ENCODE results near the gene PARD3.

- TF ChIP-seq, protein P1, sequence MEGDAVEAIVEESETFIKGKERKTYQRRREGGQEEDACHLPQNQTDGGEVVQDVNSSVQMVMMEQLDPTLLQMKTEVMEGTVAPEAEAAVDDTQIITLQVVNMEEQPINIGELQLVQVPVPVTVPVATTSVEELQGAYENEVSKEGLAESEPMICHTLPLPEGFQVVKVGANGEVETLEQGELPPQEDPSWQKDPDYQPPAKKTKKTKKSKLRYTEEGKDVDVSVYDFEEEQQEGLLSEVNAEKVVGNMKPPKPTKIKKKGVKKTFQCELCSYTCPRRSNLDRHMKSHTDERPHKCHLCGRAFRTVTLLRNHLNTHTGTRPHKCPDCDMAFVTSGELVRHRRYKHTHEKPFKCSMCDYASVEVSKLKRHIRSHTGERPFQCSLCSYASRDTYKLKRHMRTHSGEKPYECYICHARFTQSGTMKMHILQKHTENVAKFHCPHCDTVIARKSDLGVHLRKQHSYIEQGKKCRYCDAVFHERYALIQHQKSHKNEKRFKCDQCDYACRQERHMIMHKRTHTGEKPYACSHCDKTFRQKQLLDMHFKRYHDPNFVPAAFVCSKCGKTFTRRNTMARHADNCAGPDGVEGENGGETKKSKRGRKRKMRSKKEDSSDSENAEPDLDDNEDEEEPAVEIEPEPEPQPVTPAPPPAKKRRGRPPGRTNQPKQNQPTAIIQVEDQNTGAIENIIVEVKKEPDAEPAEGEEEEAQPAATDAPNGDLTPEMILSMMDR (IDR thresholded peaks at IDR 0.05; ENCODE audit: insufficient read depth, low read length, poor library complexity, severe bottlenecking), result no peak
- TF ChIP-seq EZH2phosphoT487 (conservative IDR thresholded peaks at IDR 0.05; ENCODE audit: low read length), result no peak
Observed at GRCh38 chr10:34240039-34240438, 575.1 kb downstream of the PARD3 start.
